Testis (tissue), 2 donors: ENCODE results near the gene INPP5K.

Experiments used
- CTCF ChIP-seq, 3 experiments: fragments of 450-650 bp in 2 of 3; fragments of 200-600 bp in 1 of 3; sonication (generic) in 1 of 3; IDR thresholded peaks; one replicate each; pipeline ENCODE4 v1.5.1; 2016 to 2019; ENCODE audit warnings: antibody characterized with exemption in 3 of 3, mild to moderate bottlenecking in 2 of 3, moderate library complexity in 1 of 3
- POLR2A ChIP-seq: fragments of 450-650 bp; IDR thresholded peaks from one replicate; pipeline ENCODE4 v1.6.1; 2017; ENCODE audit warnings: antibody characterized with exemption, mild to moderate bottlenecking, moderate library complexity

GRCh38 chr17:1521086-1521640 is 4.8 kb upstream of the INPP5K start:
- TF ChIP-seq CTCF (IDR thresholded peaks at IDR 0.05) (no peak), POLR2A (no peak)
